ENCODE results near the gene FBXW7. TPM values are rescaled to one million over a fixed set of nuclear protein-coding genes. Genes with fewer than 3 reads are reported as not detected.

FBXW7 gene
- total RNA-seq, 1 experiment from 2014 or later = 27.1 TPM

GRCh38 chr4:152399246-152399645 is 136.6 kb downstream of the FBXW7 start:
- Histone ChIP-seq H4K5ac (ENCODE audit: insufficient read length, low read depth, low read length) (no peak overlapping the region), H3K79me1 (ENCODE audit: insufficient read depth, low read depth, low read length, poor library complexity, severe bottlenecking) (no peaks in the 10 kb centered on the region), H4K91ac (ENCODE audit: insufficient read length, low read depth, low read length) (no peak overlapping the region), H2AK5ac (ENCODE audit: insufficient read length, low read length) (no peak overlapping the region), H2AFZ (ENCODE audit: low read length) (no peak overlapping the region), H3K23me2 (ENCODE audit: insufficient read length, low read depth, low read length, poor library complexity, severe bottlenecking) (no peaks in the 10 kb centered on the region), H3K23ac (ENCODE audit: insufficient read length, low read depth, low read length) (no peak overlapping the region), H4K20me1 (ENCODE audit: control insufficient read depth, insufficient read depth, insufficient read length) (no peaks in the 10 kb centered on the region), H3K4ac (ENCODE audit: low read depth, low read length) (no peak overlapping the region), H2BK12ac (ENCODE audit: insufficient read length, low read depth, low read length) (no peak overlapping the region), H2BK5ac (ENCODE audit: insufficient read length, low read length) (no peak overlapping the region), H3K4me2 (ENCODE audit: insufficient read depth, insufficient read length, low read length) (no peak overlapping the region), H2BK120ac (ENCODE audit: low read depth, low read length, poor library complexity, severe bottlenecking) (no peak overlapping the region), H3K9ac (ENCODE audit: extremely low read depth, insufficient read length, low read length) (no peak overlapping the region), H2BK20ac (ENCODE audit: low read depth, low read length, poor library complexity, severe bottlenecking) (no peak overlapping the region), H3K56ac (ENCODE audit: insufficient read length, low read depth, low read length) (no peak overlapping the region), H2BK15ac (ENCODE audit: low read depth, low read length) (no peak overlapping the region), H3K27ac (ENCODE audit: insufficient read length, low read depth, low read length) (no peak overlapping the region), H3K18ac (ENCODE audit: insufficient read length, low read depth, low read length) (no peak overlapping the region), H3K14ac (ENCODE audit: insufficient read depth, low read length) (no peak overlapping the region), H4K8ac (replicated peaks; ENCODE audit: insufficient read length, low read depth, low read length) (no peak overlapping the region), H3K27me3 (ENCODE audit: insufficient read depth, low read length) (no peaks in the 10 kb centered on the region), H3T11ph (ENCODE audit: low read length) (no peak overlapping the region), H3K4me1 (ENCODE audit: insufficient read depth, low read length) (no peaks in the 10 kb centered on the region), H3K79me2 (ENCODE audit: insufficient read depth, low read length) (0 out of 2 replicates have a peak, but pooled peaks cover 2% of the 10 kb centered on the region), H3K9me3 (ENCODE audit: control insufficient read depth, low read depth, low read length) (no peaks in the 10 kb centered on the region)
- Mint-ChIP-seq H3K4me1 (peaks cover 6 to 7% of the 10 kb centered on the region in 2 experiments; a peak in 3 of 4 replicates), H3K4me3 (no peak overlapping the region), H3K9me3 (no peaks in the 10 kb centered on the region), H3K36me3 (ENCODE audit: insufficient read depth in 1 of 3, low read depth in 3 of 3) (no peaks in the 10 kb centered on the region; a peak in 2 of 7 replicates), H3K27me3 (ENCODE audit: low read depth) (no peaks in the 10 kb centered on the region), H3K27ac (no peak overlapping the region)
- DNase-seq = no peak
- TF ChIP-seq, protein P1, sequence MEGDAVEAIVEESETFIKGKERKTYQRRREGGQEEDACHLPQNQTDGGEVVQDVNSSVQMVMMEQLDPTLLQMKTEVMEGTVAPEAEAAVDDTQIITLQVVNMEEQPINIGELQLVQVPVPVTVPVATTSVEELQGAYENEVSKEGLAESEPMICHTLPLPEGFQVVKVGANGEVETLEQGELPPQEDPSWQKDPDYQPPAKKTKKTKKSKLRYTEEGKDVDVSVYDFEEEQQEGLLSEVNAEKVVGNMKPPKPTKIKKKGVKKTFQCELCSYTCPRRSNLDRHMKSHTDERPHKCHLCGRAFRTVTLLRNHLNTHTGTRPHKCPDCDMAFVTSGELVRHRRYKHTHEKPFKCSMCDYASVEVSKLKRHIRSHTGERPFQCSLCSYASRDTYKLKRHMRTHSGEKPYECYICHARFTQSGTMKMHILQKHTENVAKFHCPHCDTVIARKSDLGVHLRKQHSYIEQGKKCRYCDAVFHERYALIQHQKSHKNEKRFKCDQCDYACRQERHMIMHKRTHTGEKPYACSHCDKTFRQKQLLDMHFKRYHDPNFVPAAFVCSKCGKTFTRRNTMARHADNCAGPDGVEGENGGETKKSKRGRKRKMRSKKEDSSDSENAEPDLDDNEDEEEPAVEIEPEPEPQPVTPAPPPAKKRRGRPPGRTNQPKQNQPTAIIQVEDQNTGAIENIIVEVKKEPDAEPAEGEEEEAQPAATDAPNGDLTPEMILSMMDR (conservative IDR thresholded peaks at IDR 0.05) = no peak
